Stomach (tissue), 9 donors: ENCODE measurements around the gene GNAS-AS1. TPM values are rescaled to one million over a fixed set of nuclear protein-coding genes. Genes with fewer than 3 reads are reported as not detected.

Experiments
- DNase-seq, 2 donors: peaks; one replicate each; pipeline versions ENCODE4 v3.0.0 to v3.0.0-alpha.2; 2013 to 2019
- H3K27ac ChIP-seq, 5 donors: fragments of 200-600 bp in 4 of 5; sonication (generic) in 4 of 5; one replicate each; pipeline ENCODE4 v1.5.1; 2013 to 2019; ENCODE audit warnings: mild to moderate bottlenecking in 1 of 5, moderate library complexity in 1 of 5
- H3K27me3 ChIP-seq, 3 donors: fragments of 200-600 bp; sonication (generic); one replicate each; pipeline ENCODE4 v1.5.1; 2017 to 2019; ENCODE audit warnings: mixed run types in 1 of 3
- H3K36me3 ChIP-seq, 4 donors: fragments of 200-600 bp; sonication (generic); 1 replicate in 3 of 4; 2 replicates in 1 of 4; pipeline ENCODE4 v1.5.1; 2016 to 2019
- H3K4me1 ChIP-seq, 4 donors: fragments of 200-600 bp; sonication (generic); one replicate each; pipeline ENCODE4 v1.5.1; 2016 to 2019
- H3K4me3 ChIP-seq, 4 donors: fragments of 200-600 bp; sonication (generic) in 3 of 4; one replicate each; pipeline ENCODE4 v1.5.1; 2016 to 2019; ENCODE audit warnings: mild to moderate bottlenecking in 1 of 4
- H3K9me3 ChIP-seq, 4 donors: fragments of 200-600 bp; sonication (generic); one replicate each; pipeline ENCODE4 v1.5.1; 2016 to 2019
- CTCF ChIP-seq, 7 experiments: fragments of 450-650 bp in 4 of 7; fragments of 200-600 bp in 3 of 7; sonication (generic) in 3 of 7; IDR thresholded peaks; one replicate each; pipeline ENCODE4 v1.5.1; 2016 to 2019; ENCODE audit warnings: antibody characterized with exemption in 7 of 7, control low read depth in 2 of 7, mild to moderate bottlenecking in 1 of 7
- EP300 ChIP-seq: sonication (generic); formaldehyde crosslinking; IDR thresholded peaks from one replicate; pipeline ENCODE4 v1.6.1; 2017; ENCODE audit warnings: antibody characterized with exemption
- POLR2A ChIP-seq, 4 donors: fragments of 450-650 bp; IDR thresholded peaks; one replicate each; pipeline ENCODE4 v1.6.1; 2016; ENCODE audit warnings: antibody characterized with exemption in 4 of 4, control low read depth in 2 of 4, mild to moderate bottlenecking in 1 of 4, moderate library complexity in 1 of 4
- POLR2AphosphoS5 ChIP-seq, 3 donors: sonication (generic); formaldehyde crosslinking; IDR thresholded peaks; one replicate each; pipeline ENCODE4 v1.6.1; 2016; ENCODE audit warnings: antibody characterized with exemption in 3 of 3
- WGBS, 5 donors: extraction: QIAGEN DNeasy Blood & Tissue Kit in 3 of 5; methylation state at CpG; one replicate each; pipeline versions ENCODE4 v1.1.5 to v1.1.7; 2013 to 2018; 5-methylcytosine and 5-hydroxymethylcytosine counted together
- intact Hi-C: fragments of 100-400 bp; cut with DNase I; formaldehyde crosslinking; loops from one replicate; pipeline ENCODE4 v1.15.1; 2023; ENCODE audit warnings: low total_unique reads
- polyA plus RNA-seq, 3 donors: library from polyadenylated mRNA; stranded (reverse); fragments of 200-250 nt; gene quantifications; one replicate each; pipeline ENCODE4 v1.2.3, GENCODE V29; 2013
- total RNA-seq, 5 donors: library from RNA; depleted of rRNA; stranded (reverse); fragments of >200 nt; gene quantifications; one replicate each; pipeline versions ENCODE4 v1.1.0 to v1.2.3, GENCODE V29; 2014 to 2016
- donor health status: healthy with polysubstance abuse.
- donor health status: Bipolar disorder and iron deficiency.
- donor health status: healthy.

Gene GNAS-AS1
- total and polyA plus RNA-seq, 8 donors: 0.15 to 45.5 (median 1.8) TPM; not detected in 4

GRCh38 chr20:58877050-58877975, 26.6 kb upstream of the GNAS-AS1 start:
- H3K27ac ChIP-seq: no peak overlapping the region
- intact Hi-C loops: no loop called here
- H3K9me3 ChIP-seq: no peaks in the 10 kb centered on the region
- no peak for TF ChIP-seq CTCF (IDR thresholded peaks at IDR 0.05)
- TF ChIP-seq POLR2A (IDR thresholded peaks at IDR 0.05): no peak
- no peak for TF ChIP-seq EP300
- TF ChIP-seq POLR2AphosphoS5 (IDR thresholded peaks at IDR 0.05): no peak
- no peaks in the 10 kb centered on the region for H3K36me3 ChIP-seq
- no peaks in the 10 kb centered on the region for H3K4me1 ChIP-seq
- no peak for DNase-seq
- no peak overlapping the region for H3K4me3 ChIP-seq
- H3K27me3 ChIP-seq: no peaks in the 10 kb centered on the region
- WGBS, 5 donors: 75 to 83% (median 77%) methylated on average over 11 of the region's 11 CpGs

- no peak for DNase-seq
- Histone ChIP-seq H3K27ac (no peak overlapping the region), H3K9me3 (no peaks in the 10 kb centered on the region), H3K27me3 (no peaks in the 10 kb centered on the region), H3K4me1 (no peaks in the 10 kb centered on the region), H3K4me3 (no peak overlapping the region), H3K36me3 (no peaks in the 10 kb centered on the region)
- TF ChIP-seq EP300: no peak
- no peak for TF ChIP-seq CTCF (IDR thresholded peaks at IDR 0.05)
- TF ChIP-seq POLR2AphosphoS5 (IDR thresholded peaks at IDR 0.05): no peak
- TF ChIP-seq POLR2A (IDR thresholded peaks at IDR 0.05): no peak
- WGBS, 5 donors: 76 to 87% (median 78%) methylated on average over 7 of the region's 7 CpGs
- intact Hi-C loops: no loop called here
Measured at GRCh38 chr20:58876437-58876836, 25.7 kb upstream of the GNAS-AS1 start.

- no peak for TF ChIP-seq EP300
- no peak for TF ChIP-seq POLR2A (IDR thresholded peaks at IDR 0.05)
- no peak for TF ChIP-seq POLR2AphosphoS5 (IDR thresholded peaks at IDR 0.05)
- TF ChIP-seq CTCF (IDR thresholded peaks at IDR 0.05): no peak
- Histone ChIP-seq H3K36me3 (no peaks in the 10 kb centered on the region), H3K4me3 (no peak overlapping the region), H3K9me3 (no peaks in the 10 kb centered on the region), H3K27me3 (no peaks in the 10 kb centered on the region), H3K4me1 (no peaks in the 10 kb centered on the region), H3K27ac (no peak overlapping the region)
- intact Hi-C loops: no loop called here
- no peak for DNase-seq
- WGBS, 5 donors: 84 to 92% (median 87%) methylated on average over 12 of the region's 12 CpGs
Measured at GRCh38 chr20:58875541-58876134, 24.9 kb upstream of the GNAS-AS1 start.

- DNase-seq: no peak
- WGBS, 5 donors: 91 to 96% (median 92%) methylated on average over 3 of the region's 3 CpGs
- Histone ChIP-seq H3K27ac (no peak overlapping the region), H3K27me3 (no peaks in the 10 kb centered on the region), H3K4me3 (no peak overlapping the region), H3K36me3 (no peaks in the 10 kb centered on the region), H3K9me3 (no peaks in the 10 kb centered on the region), H3K4me1 (peaks cover 0 to 4% (median 0%) of the 10 kb centered on the region in 4 donors)
- intact Hi-C loops: no loop called here
- TF ChIP-seq CTCF (IDR thresholded peaks at IDR 0.05) (no peak), EP300 (no peak), POLR2AphosphoS5 (IDR thresholded peaks at IDR 0.05) (no peak), POLR2A (IDR thresholded peaks at IDR 0.05) (no peak)
Measured at GRCh38 chr20:58875111-58875510, 24.4 kb upstream of the GNAS-AS1 start.
